ENCODE results near the gene FBXO21. TPM values are rescaled to one million over a fixed set of nuclear protein-coding genes. Genes with fewer than 3 reads are reported as not detected.
A peak's percentile ranks its signal among the peaks of the same experiment; 100 is the strongest.

The FBXO21 gene
- total and polyA plus RNA-seq, 7 donors, result 6.9 to 38.8 (median 19.9) TPM

DNA sequence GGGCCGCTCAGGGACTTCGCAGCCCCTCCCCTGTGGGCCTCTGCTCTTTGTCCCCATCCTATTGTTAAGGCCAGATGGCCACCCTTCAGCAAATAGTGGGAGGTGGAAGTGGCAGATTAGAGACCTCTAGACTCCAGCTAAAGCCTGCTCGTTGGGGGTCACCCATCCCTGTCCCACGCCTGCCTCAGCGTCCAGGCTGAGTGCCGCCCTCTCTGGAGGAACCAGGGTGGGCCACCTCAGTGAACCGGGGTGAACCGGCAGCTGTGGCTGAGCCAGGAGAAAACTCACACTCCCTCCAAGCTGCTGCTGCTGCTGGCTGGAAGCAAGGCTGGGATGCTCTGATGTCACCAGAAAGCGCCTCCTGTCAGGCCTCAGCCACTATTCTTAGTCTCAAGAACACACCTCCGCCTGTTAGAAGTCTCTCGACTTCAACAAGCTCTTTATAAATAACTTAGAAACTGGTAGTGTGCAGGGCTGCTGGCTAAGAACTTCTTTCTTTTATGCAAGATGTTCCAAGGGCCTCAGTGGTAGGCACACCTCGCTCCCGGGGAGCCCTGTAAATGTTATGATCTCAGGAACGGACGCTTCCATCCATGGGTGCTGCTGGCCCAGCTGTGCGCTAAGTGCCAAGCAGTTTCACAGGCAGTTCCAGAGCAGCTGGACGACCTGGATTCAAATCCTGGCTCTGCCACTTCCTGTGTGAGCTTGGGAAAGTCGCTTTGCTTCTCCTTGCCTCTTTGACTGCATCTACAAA lies 71.3 kb downstream of the FBXO21 start:
- ATAC-seq (peak in 1 of 4 donors; percentile 27), DNase-seq (no peak)
- no peak overlapping the region for H3K27ac ChIP-seq
- no peaks in the 10 kb centered on the region for H3K9me3 ChIP-seq
- no peaks in the 10 kb centered on the region for H3K4me1 ChIP-seq
- no peak overlapping the region for H3K4me3 ChIP-seq
- intact Hi-C loops (cut with DNase I), result loop anchor here (5.0 kb wide), 2 partner anchors 92 to 417 kb away; no protein-coding TSS in a partner anchor
- 52 to 53% (median 52%) methylated on average over 18 of the region's 18 CpGs for WGBS, 3 donors
- TF ChIP-seq CTCF (IDR thresholded peaks at IDR 0.05), result no peak
- no peaks in the 10 kb centered on the region for H3K27me3 ChIP-seq (ENCODE audit: insufficient read depth in 3 of 3, low read length in 2 of 3)
- H3K36me3 ChIP-seq (ENCODE audit: insufficient read depth in 1 of 2, low read depth in 1 of 2), result no peaks in the 10 kb centered on the region

DNA sequence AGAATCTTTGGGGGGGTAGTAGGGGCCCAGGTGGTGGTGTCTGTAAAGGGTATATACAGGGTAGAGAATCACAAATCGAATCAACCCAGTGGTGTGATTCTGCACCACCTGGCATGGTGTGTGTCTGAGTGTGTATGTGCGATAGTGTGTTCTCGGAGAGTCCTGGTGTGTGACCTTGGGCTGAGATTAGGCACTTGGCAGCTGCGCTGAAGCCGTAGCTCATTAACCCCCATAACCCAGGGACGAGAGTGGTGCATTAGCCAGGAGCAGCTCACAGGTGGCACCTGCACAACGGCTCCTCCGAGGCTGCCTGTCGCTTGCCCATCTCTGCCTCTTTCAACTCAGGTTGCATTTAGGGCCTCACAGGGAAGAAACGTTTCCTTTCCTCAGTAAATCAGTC lies 75.5 kb downstream of the FBXO21 start:
- no peak for TF ChIP-seq CTCF (IDR thresholded peaks at IDR 0.05)
- WGBS, 3 donors, result 61 to 66% (median 62%) methylated on average over 10 of the region's 10 CpGs
- Histone ChIP-seq H3K4me3 (no peak overlapping the region), H3K9me3 (no peaks in the 10 kb centered on the region), H3K4me1 (no peaks in the 10 kb centered on the region), H3K27me3 (ENCODE audit: insufficient read depth in 3 of 3, low read length in 2 of 3) (no peaks in the 10 kb centered on the region), H3K36me3 (ENCODE audit: insufficient read depth in 1 of 2, low read depth in 1 of 2) (no peaks in the 10 kb centered on the region), H3K27ac (no peak overlapping the region)
- ATAC-seq (no peak), DNase-seq (no peak)
- intact Hi-C loops (cut with DNase I), result loop anchor here (5.0 kb wide), 2 partner anchors 87 to 412 kb away; no protein-coding TSS in a partner anchor

- H3K4me1 ChIP-seq, result no peaks in the 10 kb centered on the region
- DNase-seq (no peak), ATAC-seq (no peak)
- no peak overlapping the region for H3K4me3 ChIP-seq
- no peak overlapping the region for H3K27ac ChIP-seq
- H3K27me3 ChIP-seq (ENCODE audit: insufficient read depth in 3 of 3, low read length in 2 of 3), result no peaks in the 10 kb centered on the region
- no peaks in the 10 kb centered on the region for H3K36me3 ChIP-seq (ENCODE audit: insufficient read depth in 1 of 2, low read depth in 1 of 2)
- no peaks in the 10 kb centered on the region for H3K9me3 ChIP-seq
- 86 to 88% (median 88%) methylated on average over 9 of the region's 9 CpGs for WGBS, 3 donors
- intact Hi-C loops (cut with DNase I), result no loop called here
- TF ChIP-seq CTCF (IDR thresholded peaks at IDR 0.05), result no peak
Observed at GRCh38 chr12:117113231-117113630, 77.0 kb downstream of the FBXO21 start.

- no peak for DNase-seq
- TF ChIP-seq CTCF (IDR thresholded peaks at IDR 0.05), result no peak
- no peak overlapping the region for H3K27ac ChIP-seq
- no peak overlapping the region for H3K4me3 ChIP-seq
- no peaks in the 10 kb centered on the region for H3K9me3 ChIP-seq
- no peaks in the 10 kb centered on the region for H3K27me3 ChIP-seq (ENCODE audit: insufficient read depth in 3 of 3, low read length in 2 of 3)
- intact Hi-C loops (cut with DNase I), result no loop called here
- H3K4me1 ChIP-seq, result no peaks in the 10 kb centered on the region
- 36 to 41% (median 39%) methylated on average over 15 of the region's 15 CpGs for WGBS, 3 donors
- ATAC-seq, result no peak
- H3K36me3 ChIP-seq (ENCODE audit: insufficient read depth in 1 of 2, low read depth in 1 of 2), result no peaks in the 10 kb centered on the region
Observed at GRCh38 chr12:117111821-117112595, 78.3 kb downstream of the FBXO21 start.
